ENCODE results near the gene SOCS3.
A peak's percentile ranks its signal among the peaks of the same experiment; 100 is the strongest.
"Not testable (repeated sequence)": the region's sequence is repeated elsewhere in the genome, so short reads cannot be mapped to it uniquely, and the experiment has no call there.

The SOCS3 gene

DNA sequence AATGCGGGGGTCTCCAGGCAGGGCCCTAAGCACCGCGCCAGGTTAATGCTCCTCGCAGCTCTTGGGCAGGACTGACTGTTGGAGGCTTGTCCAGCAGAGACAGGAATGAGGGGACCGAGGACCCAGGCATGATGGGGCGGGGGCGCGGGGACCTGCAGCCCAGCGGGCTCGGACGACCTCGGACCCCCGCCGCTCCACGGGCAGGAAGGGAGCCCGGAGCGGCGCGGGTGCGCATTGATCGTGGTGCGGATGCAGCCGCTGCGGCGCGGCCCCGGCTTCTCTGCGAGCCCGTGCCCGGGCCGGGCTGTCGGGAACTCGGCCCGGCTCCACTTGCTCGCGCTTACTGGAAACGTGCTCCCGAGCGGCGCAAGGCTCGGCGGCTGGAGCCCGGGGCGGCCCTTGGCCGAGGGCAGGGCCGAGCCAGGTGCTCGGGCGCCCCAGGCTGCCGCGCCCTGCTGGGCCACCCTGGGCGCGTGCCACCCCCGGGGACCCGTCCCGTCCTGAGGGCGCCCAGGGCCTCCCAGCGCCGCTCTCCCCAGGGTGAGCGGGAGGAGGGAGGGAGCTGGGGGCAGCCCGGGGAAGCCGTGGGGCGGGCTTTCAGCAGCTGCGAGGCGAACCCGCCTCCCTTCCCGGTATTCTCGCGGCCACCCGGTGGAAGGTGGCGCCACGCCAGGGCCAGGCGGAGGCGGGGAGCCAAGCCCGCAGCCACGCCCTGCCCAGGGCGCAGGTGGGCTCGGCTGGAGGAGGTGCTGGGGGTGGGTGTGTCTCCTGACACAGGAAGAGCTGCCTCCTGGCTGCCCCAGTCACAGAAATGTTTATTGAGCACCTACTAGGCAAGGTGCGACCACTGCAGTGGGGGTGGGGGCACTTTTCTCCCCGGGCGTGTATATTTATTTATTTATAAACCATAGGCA is 45.9 kb downstream of the SOCS3 start:
- no peaks in the 10 kb centered on the region for H3K27me3 ChIP-seq (ENCODE audit: low read depth, low read length)
- peaks cover 9 to 20% of the 10 kb centered on the region in 2 donors for H3K4me1 ChIP-seq (ENCODE audit: control insufficient read depth in 1 of 2, insufficient read depth in 2 of 2, low read length in 2 of 2)
- H3K36me3 ChIP-seq (ENCODE audit: control insufficient read depth in 1 of 2, insufficient read depth in 2 of 2, low read length in 2 of 2): no peaks in the 10 kb centered on the region
- H3K27ac ChIP-seq (ENCODE audit: low read length): peak overlapping the region; percentile 89
- peak overlapping the region; percentile 26 to 50 for H3K4me3 ChIP-seq (ENCODE audit: low read depth in 1 of 2, low read length in 2 of 2)
- no peaks in the 10 kb centered on the region for H3K9me3 ChIP-seq (ENCODE audit: control insufficient read depth in 1 of 2, low read length in 2 of 2)

DNA sequence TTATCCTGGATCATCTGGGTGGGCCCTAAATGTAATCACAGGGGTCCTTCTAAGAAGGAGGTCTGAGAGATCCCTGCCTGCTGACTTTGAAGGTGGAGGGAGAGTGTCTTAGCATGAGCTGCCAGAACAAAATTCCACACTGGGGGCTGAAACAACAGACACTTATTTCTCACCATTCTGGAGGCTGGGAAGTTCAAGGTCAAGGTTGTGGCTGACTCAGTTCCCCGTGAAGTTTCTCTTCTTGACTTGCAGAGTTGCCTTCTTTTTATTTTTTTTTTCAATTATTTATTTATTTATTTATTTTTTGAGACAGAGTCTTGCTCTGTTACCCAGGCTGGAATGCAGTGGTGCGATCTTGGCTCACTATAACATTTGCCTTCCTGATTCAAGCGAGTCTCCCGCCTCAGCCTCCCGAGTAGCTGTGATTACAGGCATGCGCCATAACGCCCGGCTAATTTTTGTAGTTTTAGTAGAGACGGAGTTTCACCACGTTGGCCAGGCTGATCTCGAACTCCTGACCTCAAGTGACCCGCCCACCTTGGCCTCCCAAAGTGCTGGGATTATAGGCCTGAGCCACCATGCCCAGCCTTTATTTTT is 50.1 kb downstream of the SOCS3 start:
- not testable (repeated sequence) for H3K27ac ChIP-seq (ENCODE audit: low read length); H3K27me3 ChIP-seq (ENCODE audit: low read depth, low read length); H3K4me1 ChIP-seq (ENCODE audit: control insufficient read depth in 1 of 2, insufficient read depth in 2 of 2, low read length in 2 of 2); H3K4me3 ChIP-seq (ENCODE audit: low read depth in 1 of 2, low read length in 2 of 2); H3K36me3 ChIP-seq (ENCODE audit: control insufficient read depth in 1 of 2, insufficient read depth in 2 of 2, low read length in 2 of 2); H3K9me3 ChIP-seq (ENCODE audit: control insufficient read depth in 1 of 2, low read length in 2 of 2)

DNA sequence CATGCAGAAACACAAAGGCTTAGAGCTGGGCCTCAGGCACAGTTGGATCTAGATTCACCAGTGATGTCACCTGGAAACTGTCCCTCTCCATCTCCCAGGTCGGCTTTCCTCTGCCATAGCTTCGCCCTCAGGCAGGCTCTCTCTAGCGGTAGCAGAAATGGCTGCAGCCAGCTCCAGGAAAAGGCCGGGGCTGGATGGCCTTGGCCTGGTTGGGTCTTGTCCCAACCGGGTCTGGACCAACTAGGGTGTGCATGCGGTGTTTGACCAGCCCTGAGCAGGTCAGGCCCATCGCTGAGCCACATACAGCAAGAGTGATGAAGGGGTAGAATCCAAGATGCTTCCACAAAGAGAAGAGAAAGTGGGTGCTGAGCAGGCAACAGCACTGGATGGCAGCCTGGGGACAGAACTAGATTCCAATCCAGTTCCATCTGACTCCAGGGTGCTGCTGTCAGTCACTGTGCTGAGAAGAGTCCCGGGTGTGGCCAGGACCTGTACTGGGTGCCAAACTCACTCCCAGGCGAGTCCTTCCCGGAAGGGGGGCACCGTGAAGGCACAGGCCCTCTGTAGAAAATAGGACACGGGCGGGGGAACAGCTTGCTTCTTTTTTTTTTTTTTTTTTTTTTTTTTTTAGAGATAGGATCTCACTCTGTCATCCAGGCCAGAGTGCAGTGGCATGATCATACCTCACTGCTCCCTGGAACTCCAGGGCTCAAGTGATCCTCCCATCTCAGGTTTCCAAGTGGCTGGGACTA is 51.8 kb downstream of the SOCS3 start:
- Histone ChIP-seq H3K36me3 (ENCODE audit: control insufficient read depth in 1 of 2, insufficient read depth in 2 of 2, low read length in 2 of 2) (no peaks in the 10 kb centered on the region), H3K27ac (ENCODE audit: low read length) (no peak overlapping the region), H3K4me3 (ENCODE audit: low read depth in 1 of 2, low read length in 2 of 2) (no peak overlapping the region), H3K9me3 (ENCODE audit: control insufficient read depth in 1 of 2, low read length in 2 of 2) (no peaks in the 10 kb centered on the region), H3K4me1 (ENCODE audit: control insufficient read depth in 1 of 2, insufficient read depth in 2 of 2, low read length in 2 of 2) (peaks cover 0 to 6% of the 10 kb centered on the region in 2 donors), H3K27me3 (ENCODE audit: low read depth, low read length) (no peaks in the 10 kb centered on the region)

DNA sequence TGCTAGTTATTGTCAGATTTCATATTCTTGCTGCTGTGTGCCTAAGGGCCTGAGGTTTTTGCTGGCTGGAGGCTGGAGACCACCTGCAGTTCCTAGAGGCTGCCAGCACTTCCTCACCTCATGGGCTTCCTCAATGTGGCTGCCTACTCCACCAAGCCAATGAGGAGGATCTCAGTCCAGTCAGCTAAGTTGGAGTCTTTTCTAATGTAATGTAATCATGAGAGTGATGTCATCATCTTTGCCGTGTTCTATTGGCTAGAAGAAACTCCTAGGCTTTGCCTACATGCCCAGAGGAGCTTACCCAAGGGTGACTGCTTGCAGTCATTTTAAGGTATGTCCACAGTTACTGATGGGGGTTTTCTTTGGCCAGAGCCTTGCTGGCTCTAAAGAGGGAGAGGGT is 53.0 kb downstream of the SOCS3 start:
- peaks cover 0 to 6% of the 10 kb centered on the region in 2 donors for H3K4me1 ChIP-seq (ENCODE audit: control insufficient read depth in 1 of 2, insufficient read depth in 2 of 2, low read length in 2 of 2)
- no peaks in the 10 kb centered on the region for H3K36me3 ChIP-seq (ENCODE audit: control insufficient read depth in 1 of 2, insufficient read depth in 2 of 2, low read length in 2 of 2)
- no peak overlapping the region for H3K4me3 ChIP-seq (ENCODE audit: low read depth in 1 of 2, low read length in 2 of 2)
- H3K9me3 ChIP-seq (ENCODE audit: control insufficient read depth in 1 of 2, low read length in 2 of 2): no peaks in the 10 kb centered on the region
- H3K27me3 ChIP-seq (ENCODE audit: low read depth, low read length): no peaks in the 10 kb centered on the region
- H3K27ac ChIP-seq (ENCODE audit: low read length): no peak overlapping the region

Measured in muscle layer of duodenum (tissue), 2 donors.